ENCODE measurements around the gene CREBZF.
"Not testable (repeated sequence)": the region's sequence is repeated elsewhere in the genome, so short reads cannot be mapped to it uniquely, and the experiment has no call there.

GRCh38 chr11:85670949-85671663 is 6.2 kb upstream of the CREBZF start:
- TF ChIP-seq POLR2A (IDR thresholded peaks at IDR 0.05; ENCODE audit: extremely low read depth, insufficient read length); MAX (IDR thresholded peaks at IDR 0.05; ENCODE audit: low read depth, low read length); MYC (IDR thresholded peaks at IDR 0.05; ENCODE audit: low read depth, low read length): not testable (repeated sequence)
- TF ChIP-seq, protein P1, sequence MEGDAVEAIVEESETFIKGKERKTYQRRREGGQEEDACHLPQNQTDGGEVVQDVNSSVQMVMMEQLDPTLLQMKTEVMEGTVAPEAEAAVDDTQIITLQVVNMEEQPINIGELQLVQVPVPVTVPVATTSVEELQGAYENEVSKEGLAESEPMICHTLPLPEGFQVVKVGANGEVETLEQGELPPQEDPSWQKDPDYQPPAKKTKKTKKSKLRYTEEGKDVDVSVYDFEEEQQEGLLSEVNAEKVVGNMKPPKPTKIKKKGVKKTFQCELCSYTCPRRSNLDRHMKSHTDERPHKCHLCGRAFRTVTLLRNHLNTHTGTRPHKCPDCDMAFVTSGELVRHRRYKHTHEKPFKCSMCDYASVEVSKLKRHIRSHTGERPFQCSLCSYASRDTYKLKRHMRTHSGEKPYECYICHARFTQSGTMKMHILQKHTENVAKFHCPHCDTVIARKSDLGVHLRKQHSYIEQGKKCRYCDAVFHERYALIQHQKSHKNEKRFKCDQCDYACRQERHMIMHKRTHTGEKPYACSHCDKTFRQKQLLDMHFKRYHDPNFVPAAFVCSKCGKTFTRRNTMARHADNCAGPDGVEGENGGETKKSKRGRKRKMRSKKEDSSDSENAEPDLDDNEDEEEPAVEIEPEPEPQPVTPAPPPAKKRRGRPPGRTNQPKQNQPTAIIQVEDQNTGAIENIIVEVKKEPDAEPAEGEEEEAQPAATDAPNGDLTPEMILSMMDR (IDR thresholded peaks at IDR 0.05; ENCODE audit: low read depth, low read length), result not testable (repeated sequence)

All from NB4 (cell line).